Body of pancreas (tissue), 4 donors: ENCODE measurements around the gene GDPD5.

Source experiments
- POLR2A ChIP-seq, 3 donors: fragments of 450-650 bp; IDR thresholded peaks; one replicate each; pipeline ENCODE4 v1.6.1; 2016; ENCODE audit warnings: antibody characterized with exemption in 3 of 3, mild to moderate bottlenecking in 2 of 3
- TF ChIP-seq, protein P1 (sequence below), 7 experiments: fragments of 450-650 bp in 4 of 7; fragments of 200-600 bp in 3 of 7; sonication (generic) in 3 of 7; IDR thresholded peaks; one replicate each; pipeline ENCODE4 v1.5.1; 2016 to 2019; ENCODE audit warnings: antibody characterized with exemption in 7 of 7

DNA sequence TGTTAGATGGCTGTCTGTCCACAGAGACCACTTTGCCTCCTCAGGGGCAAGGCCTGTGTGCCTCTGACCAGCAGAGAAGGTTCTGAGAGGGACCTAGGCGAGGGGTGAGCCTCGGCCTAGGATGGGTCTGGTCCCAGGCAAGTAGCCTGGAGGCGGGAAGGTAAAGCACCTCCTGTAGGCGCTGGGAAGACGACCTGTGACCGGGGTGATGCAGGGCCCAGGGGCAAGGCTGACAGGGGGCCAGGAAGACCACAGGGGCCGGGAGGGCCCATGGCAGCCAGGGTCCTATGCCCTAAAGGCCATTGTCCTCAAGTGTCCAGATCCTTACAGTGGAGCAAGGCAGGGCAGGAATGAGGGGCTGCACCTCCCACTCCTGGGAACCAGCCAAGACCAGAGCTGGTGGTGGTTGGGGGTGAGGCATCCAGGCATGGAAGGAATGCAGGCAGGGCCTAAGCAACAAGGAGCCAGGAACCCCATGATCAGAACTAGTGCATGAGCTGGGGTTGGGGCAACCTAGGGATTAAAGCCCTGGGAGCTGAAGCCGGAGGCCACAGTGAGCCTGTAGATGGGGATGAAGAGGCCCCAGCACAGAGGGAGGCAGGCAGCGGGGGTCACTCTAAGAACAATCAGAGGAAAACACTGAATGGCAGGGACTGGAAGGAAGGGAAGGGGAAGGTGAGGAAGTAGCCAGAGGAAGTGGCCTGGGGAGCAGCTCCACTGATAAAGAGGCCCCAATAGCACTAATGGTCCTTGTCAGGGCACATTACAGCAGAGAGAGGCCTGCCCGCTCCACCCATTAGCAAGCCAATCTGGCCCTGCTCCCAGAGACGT, 59.8 kb downstream of the GDPD5 start:
- TF ChIP-seq, protein P1, sequence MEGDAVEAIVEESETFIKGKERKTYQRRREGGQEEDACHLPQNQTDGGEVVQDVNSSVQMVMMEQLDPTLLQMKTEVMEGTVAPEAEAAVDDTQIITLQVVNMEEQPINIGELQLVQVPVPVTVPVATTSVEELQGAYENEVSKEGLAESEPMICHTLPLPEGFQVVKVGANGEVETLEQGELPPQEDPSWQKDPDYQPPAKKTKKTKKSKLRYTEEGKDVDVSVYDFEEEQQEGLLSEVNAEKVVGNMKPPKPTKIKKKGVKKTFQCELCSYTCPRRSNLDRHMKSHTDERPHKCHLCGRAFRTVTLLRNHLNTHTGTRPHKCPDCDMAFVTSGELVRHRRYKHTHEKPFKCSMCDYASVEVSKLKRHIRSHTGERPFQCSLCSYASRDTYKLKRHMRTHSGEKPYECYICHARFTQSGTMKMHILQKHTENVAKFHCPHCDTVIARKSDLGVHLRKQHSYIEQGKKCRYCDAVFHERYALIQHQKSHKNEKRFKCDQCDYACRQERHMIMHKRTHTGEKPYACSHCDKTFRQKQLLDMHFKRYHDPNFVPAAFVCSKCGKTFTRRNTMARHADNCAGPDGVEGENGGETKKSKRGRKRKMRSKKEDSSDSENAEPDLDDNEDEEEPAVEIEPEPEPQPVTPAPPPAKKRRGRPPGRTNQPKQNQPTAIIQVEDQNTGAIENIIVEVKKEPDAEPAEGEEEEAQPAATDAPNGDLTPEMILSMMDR (IDR thresholded peaks at IDR 0.05), result no peak
- no peak for TF ChIP-seq POLR2A (IDR thresholded peaks at IDR 0.05)
